Loucy (cell line): ENCODE results near the gene PPFIBP1.

Source experiments
- EZH2phosphoT487 ChIP-seq: fragments of 200-600 bp; IDR thresholded peaks from 2 replicates; pipeline ENCODE4 v1.6.1; 2018; ENCODE audit warnings: antibody characterized with exemption, mild to moderate bottlenecking, moderate library complexity, borderline replicate concordance
- TF ChIP-seq, protein P1 (sequence below): fragments of 200-600 bp; sonication (generic); conservative IDR thresholded peaks from 2 replicates; pipeline ENCODE4 v1.5.1; 2014; ENCODE audit warnings: mild to moderate bottlenecking, antibody characterized with exemption, low read length

DNA sequence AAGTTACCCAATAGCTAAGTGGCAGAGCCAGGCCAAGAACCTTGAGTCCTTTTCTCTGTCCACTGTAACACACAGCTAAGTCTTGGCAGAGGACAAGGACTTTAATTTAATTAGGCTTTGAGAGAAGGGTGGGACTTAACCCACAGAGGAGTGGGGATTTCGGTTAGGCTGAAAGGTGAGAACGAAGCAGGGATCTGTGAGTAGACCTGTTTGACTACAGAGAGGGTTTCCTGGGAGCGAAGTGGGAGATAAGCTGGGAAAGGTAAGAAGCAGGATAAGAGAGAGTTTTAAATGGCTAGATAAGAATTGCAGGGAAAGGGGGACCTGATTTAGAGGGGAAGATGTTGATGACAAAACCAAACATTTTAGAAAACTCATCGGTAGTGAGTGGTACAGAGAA is 2.0 kb upstream of the PPFIBP1 start:
- TF ChIP-seq, protein P1, sequence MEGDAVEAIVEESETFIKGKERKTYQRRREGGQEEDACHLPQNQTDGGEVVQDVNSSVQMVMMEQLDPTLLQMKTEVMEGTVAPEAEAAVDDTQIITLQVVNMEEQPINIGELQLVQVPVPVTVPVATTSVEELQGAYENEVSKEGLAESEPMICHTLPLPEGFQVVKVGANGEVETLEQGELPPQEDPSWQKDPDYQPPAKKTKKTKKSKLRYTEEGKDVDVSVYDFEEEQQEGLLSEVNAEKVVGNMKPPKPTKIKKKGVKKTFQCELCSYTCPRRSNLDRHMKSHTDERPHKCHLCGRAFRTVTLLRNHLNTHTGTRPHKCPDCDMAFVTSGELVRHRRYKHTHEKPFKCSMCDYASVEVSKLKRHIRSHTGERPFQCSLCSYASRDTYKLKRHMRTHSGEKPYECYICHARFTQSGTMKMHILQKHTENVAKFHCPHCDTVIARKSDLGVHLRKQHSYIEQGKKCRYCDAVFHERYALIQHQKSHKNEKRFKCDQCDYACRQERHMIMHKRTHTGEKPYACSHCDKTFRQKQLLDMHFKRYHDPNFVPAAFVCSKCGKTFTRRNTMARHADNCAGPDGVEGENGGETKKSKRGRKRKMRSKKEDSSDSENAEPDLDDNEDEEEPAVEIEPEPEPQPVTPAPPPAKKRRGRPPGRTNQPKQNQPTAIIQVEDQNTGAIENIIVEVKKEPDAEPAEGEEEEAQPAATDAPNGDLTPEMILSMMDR = no peak
- no peak for TF ChIP-seq EZH2phosphoT487
